NCI-H345 treated with DMSO at 0.1 percent for 48 hours (cell line): ENCODE measurements around the gene TANC1.

Experiments
- DNase-seq: peaks from one replicate; lab custom pipeline; 2025; ENCODE audit not compliant: unreplicated experiment; lab: John Stamatoyannopoulos, UW

Gene TANC1

GRCh38 chr2:159211447-159212396 is 243.3 kb downstream of the TANC1 start:
- DNase-seq = no peak

DNA sequence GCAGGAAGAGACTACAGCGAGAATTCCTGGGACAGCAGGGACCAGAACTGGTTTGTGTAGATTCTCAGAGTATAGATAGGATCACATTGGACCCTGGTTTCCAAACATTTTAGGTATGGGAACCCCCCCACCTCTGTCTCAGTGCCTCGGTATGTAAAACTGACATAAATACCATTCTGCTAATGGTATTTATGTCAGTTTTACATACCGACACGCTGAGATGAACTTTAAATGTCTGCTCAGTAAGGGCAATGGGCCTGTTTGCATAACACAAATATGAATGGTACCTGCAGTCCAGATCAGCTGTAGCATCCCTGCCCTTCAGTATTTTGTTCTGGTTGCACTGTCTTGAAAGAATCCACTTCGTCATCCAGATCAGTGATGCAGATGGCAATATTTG is 244.9 kb downstream of the TANC1 start:
- DNase-seq = no peak

DNA sequence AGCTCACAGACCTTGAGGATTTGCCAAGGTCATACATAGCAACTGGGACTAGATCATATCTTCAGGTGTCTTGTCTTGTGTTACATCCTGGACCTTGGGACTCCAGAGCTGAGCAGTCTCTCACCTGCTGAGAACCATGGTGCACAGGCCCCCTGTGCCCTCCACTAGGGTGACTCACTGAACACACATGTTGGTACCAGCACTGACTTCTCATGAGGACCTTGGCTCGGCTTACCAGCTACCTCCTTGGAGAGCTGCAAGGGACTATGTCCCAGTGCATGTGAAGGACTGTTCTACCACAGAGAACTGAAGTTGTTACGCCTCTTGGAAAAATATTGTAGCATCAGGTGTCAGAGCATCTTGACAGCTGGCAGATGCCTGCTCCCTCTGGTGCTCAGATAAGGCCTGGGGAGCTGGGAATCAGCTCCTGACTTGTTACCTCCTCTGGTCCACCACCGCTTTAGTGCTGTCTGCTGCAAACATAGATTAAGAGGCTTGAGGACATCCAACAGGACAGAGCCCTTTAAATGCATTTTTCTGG is 246.0 kb downstream of the TANC1 start:
- DNase-seq = no peak

DNA sequence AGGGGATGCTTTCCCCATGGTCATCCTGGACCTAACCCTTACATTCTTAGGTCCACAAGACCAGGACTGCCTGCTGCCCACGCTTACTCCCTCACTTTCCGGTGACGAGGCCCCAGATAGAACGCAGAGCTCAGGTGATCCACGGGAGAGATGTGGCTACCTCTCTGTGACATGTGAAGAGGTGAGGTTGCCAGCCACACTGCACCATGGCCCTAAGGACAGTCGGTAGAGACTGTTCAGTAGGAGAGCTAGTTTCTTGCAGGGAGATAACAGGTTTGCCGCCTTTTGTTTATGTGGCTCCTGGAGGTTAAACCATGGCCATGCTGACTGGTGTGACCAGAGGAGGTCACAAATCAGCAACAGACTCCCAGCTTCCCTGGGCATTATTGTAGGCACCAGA is 246.7 kb downstream of the TANC1 start:
- DNase-seq = no peak

- no peak for DNase-seq
These were observed 249.2 kb downstream of the TANC1 start for GRCh38 chr2:159217676-159218075.

DNA sequence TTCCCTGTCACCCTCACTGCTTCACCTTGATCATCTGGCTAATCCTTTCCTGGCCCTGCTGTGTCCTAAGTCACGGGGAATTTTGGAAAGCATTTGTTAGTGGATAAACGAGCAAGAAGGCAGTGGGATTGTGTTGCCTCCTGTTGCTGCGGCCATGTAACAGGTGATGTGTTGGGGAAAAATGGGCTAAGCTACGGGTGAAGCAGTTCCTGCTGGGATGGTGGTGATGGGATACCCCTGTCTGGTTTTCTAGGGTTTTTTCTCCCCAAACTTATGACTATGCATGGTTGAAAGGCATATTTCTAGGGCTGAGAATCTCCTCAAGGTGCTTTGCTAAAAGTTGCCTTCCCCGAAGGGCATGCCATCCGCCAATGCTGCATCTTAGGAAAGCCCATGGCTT is 249.9 kb downstream of the TANC1 start:
- no peak for DNase-seq

- no peak for DNase-seq
These were observed 251.1 kb downstream of the TANC1 start for GRCh38 chr2:159219394-159219998.

DNA sequence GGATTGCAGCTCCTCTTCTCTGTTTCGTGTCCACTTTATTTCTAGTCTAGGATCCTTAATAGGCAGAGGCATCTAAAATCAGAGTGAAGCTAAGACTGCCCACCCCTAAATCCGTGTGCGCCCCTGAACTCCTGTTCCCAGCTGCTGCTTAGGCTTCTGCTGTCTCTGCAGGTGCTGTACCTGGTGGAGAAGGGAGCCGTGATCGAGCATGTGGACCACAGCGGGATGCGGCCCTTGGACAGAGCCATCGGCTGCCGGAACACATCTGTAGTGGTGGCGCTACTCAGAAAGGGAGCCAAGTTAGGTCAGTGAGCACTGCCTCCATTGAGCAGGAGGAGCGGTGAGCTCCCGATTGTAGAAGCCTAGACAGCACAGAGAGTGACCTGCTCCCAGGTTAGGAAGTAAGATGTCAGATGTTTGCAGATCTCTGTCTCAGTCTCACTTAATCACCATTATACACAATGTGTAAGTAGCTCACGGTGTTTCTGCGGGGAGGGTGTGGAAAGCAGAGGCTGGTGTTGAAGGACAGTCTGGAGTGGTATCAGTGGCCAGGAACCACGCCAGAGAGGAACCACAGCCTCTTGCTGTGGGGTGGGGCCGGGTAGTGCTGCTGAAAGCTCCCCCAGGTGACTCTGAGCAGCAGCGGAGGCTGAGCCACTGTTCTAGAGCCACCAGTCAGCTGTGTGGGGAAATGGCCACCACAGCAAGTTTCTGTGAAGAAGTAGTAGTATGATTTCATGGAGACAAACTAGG is 255.8 kb downstream of the TANC1 start:
- DNase-seq = no peak

DNA sequence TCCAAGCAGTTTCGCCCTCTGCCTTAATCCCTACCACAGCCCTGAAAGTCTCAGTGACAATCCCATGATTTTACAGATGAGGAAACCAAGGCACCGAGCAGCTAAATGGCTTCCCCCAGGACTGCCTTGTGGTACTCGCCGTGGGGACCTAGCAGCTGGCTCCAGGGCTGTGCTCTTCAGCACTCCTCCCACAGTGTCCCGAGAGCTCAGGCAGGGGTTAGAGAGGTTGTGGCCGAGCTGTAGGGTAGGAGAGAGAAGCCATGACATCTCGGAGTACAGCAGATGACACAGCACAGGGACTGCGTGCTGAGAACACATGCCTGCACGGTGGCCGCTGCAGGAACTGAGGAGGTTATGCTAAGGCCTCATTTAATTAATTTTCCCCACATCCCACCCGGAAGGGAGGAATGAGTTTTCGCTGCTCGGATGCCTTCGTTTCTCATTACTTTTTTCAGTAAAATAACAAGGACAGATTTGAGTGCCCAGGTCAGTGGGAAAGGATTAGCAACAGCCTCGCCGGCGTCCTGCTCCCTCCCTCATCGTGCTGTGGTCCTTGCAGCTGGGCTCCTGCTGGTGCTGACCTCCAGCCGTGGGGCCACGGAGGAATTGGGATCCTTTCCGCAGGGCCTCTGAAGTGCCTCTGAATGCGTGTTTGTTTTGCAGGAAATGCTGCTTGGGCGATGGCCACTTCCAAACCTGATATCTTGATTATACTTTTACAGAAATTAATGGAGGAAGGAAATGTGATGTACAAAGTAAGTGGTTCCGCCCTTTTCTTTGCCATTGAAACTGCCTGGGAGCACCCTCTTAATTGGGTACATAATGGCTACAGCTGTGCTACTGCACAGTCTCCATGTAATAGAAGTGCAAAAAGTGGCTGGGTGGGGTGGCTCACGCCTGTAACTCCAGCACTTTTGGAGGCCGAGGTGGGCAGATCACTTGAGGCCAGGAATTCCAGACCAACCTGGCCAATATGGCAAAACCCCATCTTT is 256.9 kb downstream of the TANC1 start:
- DNase-seq = no peak

- no peak for DNase-seq
These were observed 257.6 kb downstream of the TANC1 start for GRCh38 chr2:159226059-159226461.

GRCh38 chr2:159226608-159227385 is 258.4 kb downstream of the TANC1 start:
- peak; percentile 16 for DNase-seq

DNA sequence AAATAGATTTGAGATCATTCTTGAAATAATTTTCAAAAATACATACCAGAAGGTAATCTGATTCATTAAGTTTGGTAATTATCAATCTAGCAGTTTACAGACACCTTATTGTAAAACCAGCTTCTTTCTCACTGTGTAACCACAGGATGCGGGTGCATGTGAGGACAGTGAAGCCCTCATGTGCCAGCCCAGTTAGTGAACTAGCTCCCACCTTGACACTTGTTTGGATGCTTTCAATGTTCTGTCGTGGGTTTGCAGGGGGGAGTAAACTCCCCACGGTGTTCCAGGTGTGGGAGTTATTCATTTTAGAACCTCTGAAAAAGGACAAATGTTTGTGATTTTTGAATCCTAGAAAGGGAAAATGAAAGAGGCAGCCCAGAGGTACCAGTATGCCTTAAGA is 259.0 kb downstream of the TANC1 start:
- DNase-seq = no peak

GRCh38 chr2:159228081-159228581 is 259.7 kb downstream of the TANC1 start:
- no peak for DNase-seq

GRCh38 chr2:159229476-159230144 is 261.2 kb downstream of the TANC1 start:
- no peak for DNase-seq

DNA sequence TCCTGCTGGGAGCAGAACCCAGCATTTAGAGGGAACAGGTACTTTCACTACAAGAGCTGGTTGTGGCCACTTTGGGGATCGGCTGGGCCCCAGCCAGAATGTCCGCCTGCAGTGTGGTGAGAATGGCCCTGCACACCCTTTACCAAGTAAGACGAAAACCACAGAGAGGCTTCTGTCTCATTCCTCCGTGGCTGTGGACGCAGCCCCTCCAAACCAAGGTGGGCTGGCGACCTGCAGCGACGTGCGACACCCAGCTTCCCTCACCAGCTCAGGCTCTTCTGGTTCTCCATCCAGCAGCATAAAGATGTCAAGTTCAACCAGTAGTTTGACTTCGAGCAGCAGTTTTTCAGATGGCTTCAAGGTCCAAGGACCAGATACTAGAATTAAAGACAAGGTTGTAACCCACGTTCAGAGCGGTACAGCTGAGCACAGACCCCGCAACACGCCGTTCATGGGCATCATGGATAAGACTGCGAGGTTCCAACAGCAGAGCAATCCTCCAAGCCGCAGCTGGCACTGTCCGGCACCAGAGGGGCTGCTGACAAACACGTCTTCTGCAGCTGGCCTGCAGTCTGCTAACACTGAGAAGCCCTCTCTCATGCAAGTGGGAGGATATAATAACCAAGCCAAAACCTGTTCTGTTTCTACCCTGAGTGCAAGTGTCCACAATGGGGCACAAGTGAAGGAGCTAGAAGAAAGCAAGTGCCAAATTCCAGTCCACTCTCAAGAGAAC is 261.9 kb downstream of the TANC1 start:
- DNase-seq = no peak

DNA sequence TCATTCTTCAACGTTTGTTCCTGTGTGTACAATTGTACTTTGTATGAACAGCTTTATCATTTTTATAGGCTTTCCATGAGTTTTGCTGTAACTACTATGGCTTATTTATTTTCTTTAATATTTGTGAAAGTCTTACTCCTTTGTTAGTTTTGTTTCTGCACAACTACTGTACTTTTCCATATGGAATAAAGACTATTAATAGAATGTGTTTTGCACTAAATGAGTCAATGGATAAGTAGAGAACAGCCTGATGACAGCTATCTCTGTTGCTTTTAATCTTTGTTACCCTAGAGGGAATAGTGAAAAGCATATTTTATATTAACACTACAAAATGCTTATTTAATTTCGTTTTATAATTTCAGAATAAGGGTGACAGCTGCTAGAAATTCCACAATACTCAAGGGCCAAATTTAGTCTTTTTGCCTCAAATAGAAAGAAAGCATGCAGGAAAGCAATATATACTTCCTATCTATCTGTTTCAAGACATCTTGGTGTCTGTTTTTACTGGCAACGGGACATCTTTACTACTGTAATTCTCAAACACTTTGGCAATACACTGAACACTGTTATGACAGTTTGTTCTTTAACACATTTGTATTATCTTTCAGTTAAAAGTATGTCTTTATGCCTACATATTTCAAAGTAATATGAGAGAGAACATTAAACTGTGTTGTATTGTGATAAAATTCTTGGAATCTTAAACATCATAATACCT is 264.2 kb downstream of the TANC1 start:
- DNase-seq = no peak

GRCh38 chr2:159234868-159235267 is 266.4 kb downstream of the TANC1 start:
- DNase-seq = no peak
